ENCODE results near the gene AKAP11. TPM values are rescaled to one million over a fixed set of nuclear protein-coding genes. Genes with fewer than 3 reads are reported as not detected.

AKAP11 gene
- total and polyA plus RNA-seq, 2 of the 13 experiments (the other 11 are each of a cell fraction or from before 2014, with no cell fraction given) = 7.2 to 9.8 TPM

- TF ChIP-seq, protein P1, sequence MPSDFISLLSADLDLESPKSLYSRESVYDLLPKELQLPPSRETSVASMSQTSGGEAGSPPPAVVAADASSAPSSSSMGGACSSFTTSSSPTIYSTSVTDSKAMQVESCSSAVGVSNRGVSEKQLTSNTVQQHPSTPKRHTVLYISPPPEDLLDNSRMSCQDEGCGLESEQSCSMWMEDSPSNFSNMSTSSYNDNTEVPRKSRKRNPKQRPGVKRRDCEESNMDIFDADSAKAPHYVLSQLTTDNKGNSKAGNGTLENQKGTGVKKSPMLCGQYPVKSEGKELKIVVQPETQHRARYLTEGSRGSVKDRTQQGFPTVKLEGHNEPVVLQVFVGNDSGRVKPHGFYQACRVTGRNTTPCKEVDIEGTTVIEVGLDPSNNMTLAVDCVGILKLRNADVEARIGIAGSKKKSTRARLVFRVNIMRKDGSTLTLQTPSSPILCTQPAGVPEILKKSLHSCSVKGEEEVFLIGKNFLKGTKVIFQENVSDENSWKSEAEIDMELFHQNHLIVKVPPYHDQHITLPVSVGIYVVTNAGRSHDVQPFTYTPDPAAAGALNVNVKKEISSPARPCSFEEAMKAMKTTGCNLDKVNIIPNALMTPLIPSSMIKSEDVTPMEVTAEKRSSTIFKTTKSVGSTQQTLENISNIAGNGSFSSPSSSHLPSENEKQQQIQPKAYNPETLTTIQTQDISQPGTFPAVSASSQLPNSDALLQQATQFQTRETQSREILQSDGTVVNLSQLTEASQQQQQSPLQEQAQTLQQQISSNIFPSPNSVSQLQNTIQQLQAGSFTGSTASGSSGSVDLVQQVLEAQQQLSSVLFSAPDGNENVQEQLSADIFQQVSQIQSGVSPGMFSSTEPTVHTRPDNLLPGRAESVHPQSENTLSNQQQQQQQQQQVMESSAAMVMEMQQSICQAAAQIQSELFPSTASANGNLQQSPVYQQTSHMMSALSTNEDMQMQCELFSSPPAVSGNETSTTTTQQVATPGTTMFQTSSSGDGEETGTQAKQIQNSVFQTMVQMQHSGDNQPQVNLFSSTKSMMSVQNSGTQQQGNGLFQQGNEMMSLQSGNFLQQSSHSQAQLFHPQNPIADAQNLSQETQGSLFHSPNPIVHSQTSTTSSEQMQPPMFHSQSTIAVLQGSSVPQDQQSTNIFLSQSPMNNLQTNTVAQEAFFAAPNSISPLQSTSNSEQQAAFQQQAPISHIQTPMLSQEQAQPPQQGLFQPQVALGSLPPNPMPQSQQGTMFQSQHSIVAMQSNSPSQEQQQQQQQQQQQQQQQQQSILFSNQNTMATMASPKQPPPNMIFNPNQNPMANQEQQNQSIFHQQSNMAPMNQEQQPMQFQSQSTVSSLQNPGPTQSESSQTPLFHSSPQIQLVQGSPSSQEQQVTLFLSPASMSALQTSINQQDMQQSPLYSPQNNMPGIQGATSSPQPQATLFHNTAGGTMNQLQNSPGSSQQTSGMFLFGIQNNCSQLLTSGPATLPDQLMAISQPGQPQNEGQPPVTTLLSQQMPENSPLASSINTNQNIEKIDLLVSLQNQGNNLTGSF (CRISPR knock-in tag; IDR thresholded peaks at IDR 0.05) = no peak
- TF ChIP-seq, protein P2, sequence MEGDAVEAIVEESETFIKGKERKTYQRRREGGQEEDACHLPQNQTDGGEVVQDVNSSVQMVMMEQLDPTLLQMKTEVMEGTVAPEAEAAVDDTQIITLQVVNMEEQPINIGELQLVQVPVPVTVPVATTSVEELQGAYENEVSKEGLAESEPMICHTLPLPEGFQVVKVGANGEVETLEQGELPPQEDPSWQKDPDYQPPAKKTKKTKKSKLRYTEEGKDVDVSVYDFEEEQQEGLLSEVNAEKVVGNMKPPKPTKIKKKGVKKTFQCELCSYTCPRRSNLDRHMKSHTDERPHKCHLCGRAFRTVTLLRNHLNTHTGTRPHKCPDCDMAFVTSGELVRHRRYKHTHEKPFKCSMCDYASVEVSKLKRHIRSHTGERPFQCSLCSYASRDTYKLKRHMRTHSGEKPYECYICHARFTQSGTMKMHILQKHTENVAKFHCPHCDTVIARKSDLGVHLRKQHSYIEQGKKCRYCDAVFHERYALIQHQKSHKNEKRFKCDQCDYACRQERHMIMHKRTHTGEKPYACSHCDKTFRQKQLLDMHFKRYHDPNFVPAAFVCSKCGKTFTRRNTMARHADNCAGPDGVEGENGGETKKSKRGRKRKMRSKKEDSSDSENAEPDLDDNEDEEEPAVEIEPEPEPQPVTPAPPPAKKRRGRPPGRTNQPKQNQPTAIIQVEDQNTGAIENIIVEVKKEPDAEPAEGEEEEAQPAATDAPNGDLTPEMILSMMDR (CRISPR knock-in tag; IDR thresholded peaks at IDR 0.05) = no peak
- TF ChIP-seq, protein P3, sequence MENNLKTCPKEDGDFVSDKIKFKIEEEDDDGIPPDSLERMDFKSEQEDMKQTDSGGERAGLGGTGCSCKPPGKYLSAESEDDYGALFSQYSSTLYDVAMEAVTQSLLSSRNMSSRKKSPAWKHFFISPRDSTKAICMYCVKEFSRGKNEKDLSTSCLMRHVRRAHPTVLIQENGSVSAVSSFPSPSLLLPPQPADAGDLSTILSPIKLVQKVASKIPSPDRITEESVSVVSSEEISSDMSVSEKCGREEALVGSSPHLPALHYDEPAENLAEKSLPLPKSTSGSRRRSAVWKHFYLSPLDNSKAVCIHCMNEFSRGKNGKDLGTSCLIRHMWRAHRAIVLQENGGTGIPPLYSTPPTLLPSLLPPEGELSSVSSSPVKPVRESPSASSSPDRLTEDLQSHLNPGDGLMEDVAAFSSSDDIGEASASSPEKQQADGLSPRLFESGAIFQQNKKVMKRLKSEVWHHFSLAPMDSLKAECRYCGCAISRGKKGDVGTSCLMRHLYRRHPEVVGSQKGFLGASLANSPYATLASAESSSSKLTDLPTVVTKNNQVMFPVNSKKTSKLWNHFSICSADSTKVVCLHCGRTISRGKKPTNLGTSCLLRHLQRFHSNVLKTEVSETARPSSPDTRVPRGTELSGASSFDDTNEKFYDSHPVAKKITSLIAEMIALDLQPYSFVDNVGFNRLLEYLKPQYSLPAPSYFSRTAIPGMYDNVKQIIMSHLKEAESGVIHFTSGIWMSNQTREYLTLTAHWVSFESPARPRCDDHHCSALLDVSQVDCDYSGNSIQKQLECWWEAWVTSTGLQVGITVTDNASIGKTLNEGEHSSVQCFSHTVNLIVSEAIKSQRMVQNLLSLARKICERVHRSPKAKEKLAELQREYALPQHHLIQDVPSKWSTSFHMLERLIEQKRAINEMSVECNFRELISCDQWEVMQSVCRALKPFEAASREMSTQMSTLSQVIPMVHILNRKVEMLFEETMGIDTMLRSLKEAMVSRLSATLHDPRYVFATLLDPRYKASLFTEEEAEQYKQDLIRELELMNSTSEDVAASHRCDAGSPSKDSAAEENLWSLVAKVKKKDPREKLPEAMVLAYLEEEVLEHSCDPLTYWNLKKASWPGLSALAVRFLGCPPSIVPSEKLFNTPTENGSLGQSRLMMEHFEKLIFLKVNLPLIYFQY (CRISPR knock-in tag; IDR thresholded peaks at IDR 0.05; ENCODE audit: borderline replicate concordance) = no peak
- TF ChIP-seq ZNF772 (CRISPR knock-in tag; IDR thresholded peaks at IDR 0.05) (0 out of 2 replicates have a peak, but pooled peaks have one; percentile 40), SPEN (CRISPR knock-in tag; IDR thresholded peaks at IDR 0.05; ENCODE audit: low read depth) (0 out of 2 replicates have a peak, but pooled peaks have one; percentile 3), ZNF776 (CRISPR knock-in tag; IDR thresholded peaks at IDR 0.05) (0 out of 2 replicates have a peak, but pooled peaks have one; percentile 51), ZSCAN31 (CRISPR knock-in tag; IDR thresholded peaks at IDR 0.05; ENCODE audit: low read depth) (peak; percentile 9; the same call in 1 of the 2 replicates), ZMYM4 (CRISPR knock-in tag; IDR thresholded peaks at IDR 0.05) (0 out of 2 replicates have a peak, but pooled peaks have one; percentile 49), ZNF33B (CRISPR knock-in tag; IDR thresholded peaks at IDR 0.05) (0 out of 2 replicates have a peak, but pooled peaks have one; percentile 9), ZNF446 (CRISPR knock-in tag; IDR thresholded peaks at IDR 0.05) (peak; percentile 20), MATR3 (CRISPR knock-in tag; IDR thresholded peaks at IDR 0.05) (no peak), ZNF292 (CRISPR knock-in tag; IDR thresholded peaks at IDR 0.05; ENCODE audit: borderline replicate concordance, low read depth) (peak; percentile 31; the same call in 1 of the 2 replicates)
- TF ChIP-seq, protein P4, sequence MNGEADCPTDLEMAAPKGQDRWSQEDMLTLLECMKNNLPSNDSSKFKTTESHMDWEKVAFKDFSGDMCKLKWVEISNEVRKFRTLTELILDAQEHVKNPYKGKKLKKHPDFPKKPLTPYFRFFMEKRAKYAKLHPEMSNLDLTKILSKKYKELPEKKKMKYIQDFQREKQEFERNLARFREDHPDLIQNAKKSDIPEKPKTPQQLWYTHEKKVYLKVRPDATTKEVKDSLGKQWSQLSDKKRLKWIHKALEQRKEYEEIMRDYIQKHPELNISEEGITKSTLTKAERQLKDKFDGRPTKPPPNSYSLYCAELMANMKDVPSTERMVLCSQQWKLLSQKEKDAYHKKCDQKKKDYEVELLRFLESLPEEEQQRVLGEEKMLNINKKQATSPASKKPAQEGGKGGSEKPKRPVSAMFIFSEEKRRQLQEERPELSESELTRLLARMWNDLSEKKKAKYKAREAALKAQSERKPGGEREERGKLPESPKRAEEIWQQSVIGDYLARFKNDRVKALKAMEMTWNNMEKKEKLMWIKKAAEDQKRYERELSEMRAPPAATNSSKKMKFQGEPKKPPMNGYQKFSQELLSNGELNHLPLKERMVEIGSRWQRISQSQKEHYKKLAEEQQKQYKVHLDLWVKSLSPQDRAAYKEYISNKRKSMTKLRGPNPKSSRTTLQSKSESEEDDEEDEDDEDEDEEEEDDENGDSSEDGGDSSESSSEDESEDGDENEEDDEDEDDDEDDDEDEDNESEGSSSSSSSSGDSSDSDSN (CRISPR knock-in tag; IDR thresholded peaks at IDR 0.05) = peak; percentile 62; the same call in 1 of the 2 replicates
- TF ChIP-seq, protein P5, sequence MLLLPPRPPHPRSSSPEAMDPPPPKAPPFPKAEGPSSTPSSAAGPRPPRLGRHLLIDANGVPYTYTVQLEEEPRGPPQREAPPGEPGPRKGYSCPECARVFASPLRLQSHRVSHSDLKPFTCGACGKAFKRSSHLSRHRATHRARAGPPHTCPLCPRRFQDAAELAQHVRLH (CRISPR knock-in tag; IDR thresholded peaks at IDR 0.05; ENCODE audit: borderline replicate concordance, low read depth) = peak; percentile 60; the same call in 1 of the 2 replicates
Observed at GRCh38 chr13:42272115-42272803, at the start of gene AKAP11 (continued).
